HG02852 (cell line): Measurements from ENCODE around the gene POLR1B.
"Not testable (repeated sequence)": the region's sequence is repeated elsewhere in the genome, so short reads cannot be mapped to it uniquely, and the experiment has no call there.

Experiments used
- ATAC-seq: cut with Tn5 transposase; IDR thresholded peaks from one replicate; pipeline ENCODE4 v1.9.1; 2021; ENCODE audit warnings: mild to moderate bottlenecking, moderate library complexity; ENCODE audit not compliant: unreplicated experiment

The POLR1B gene

GRCh38 chr2:112542123-112542983, at the start of gene POLR1B:
Gene POLR1B, plus strand, starts transcription at chr2:112542465. Its CDS starts 30 bp downstream, at chr2:112542495.
- peak; percentile 83 for ATAC-seq

- no peak for ATAC-seq
These were observed 49.2 kb upstream of the POLR1B start for GRCh38 chr2:112493048-112493447.

GRCh38 chr2:112493858-112494648, 48.2 kb upstream of the POLR1B start:
- ATAC-seq: no peak

- ATAC-seq: no peak
These were observed 47.4 kb upstream of the POLR1B start for GRCh38 chr2:112494828-112495227.

GRCh38 chr2:112495878-112496277, 46.4 kb upstream of the POLR1B start:
- not testable (repeated sequence) for ATAC-seq

- not testable (repeated sequence) for ATAC-seq
These were observed 41.3 kb upstream of the POLR1B start for GRCh38 chr2:112500850-112501484.

- ATAC-seq: not testable (repeated sequence)
These were observed 32.8 kb upstream of the POLR1B start for GRCh38 chr2:112509239-112509998.

- ATAC-seq: no peak
These were observed 25.5 kb upstream of the POLR1B start for GRCh38 chr2:112516801-112517200.

GRCh38 chr2:112518807-112519206, 23.5 kb upstream of the POLR1B start:
- ATAC-seq: no peak

- ATAC-seq: no peak
These were observed 22.8 kb upstream of the POLR1B start for GRCh38 chr2:112519506-112519905.

- no peak for ATAC-seq
These were observed 22.0 kb upstream of the POLR1B start for GRCh38 chr2:112520234-112520783.

- ATAC-seq: no peak
These were observed 18.9 kb upstream of the POLR1B start for GRCh38 chr2:112523291-112523777.

- ATAC-seq: not testable (repeated sequence)
These were observed 18.0 kb upstream of the POLR1B start for GRCh38 chr2:112524276-112524675.

- ATAC-seq: no peak
These were observed 13.7 kb upstream of the POLR1B start for GRCh38 chr2:112528541-112528940.

GRCh38 chr2:112529757-112530156, 12.5 kb upstream of the POLR1B start:
- no peak for ATAC-seq

GRCh38 chr2:112530728-112531127, 11.5 kb upstream of the POLR1B start:
- ATAC-seq: no peak

GRCh38 chr2:112534826-112535225, 7.4 kb upstream of the POLR1B start:
- no peak for ATAC-seq

GRCh38 chr2:112536665-112537064, 5.6 kb upstream of the POLR1B start:
- not testable (repeated sequence) for ATAC-seq

- no peak for ATAC-seq
These were observed 3.0 kb upstream of the POLR1B start for GRCh38 chr2:112539306-112539705.

GRCh38 chr2:112540906-112541305, 1.4 kb upstream of the POLR1B start:
- no peak for ATAC-seq
